Skin of body (tissue), 2 donors: ENCODE data around the gene EPHA4. TPM values are rescaled to one million over a fixed set of nuclear protein-coding genes. Genes with fewer than 3 reads are reported as not detected.

ENCODE experiments used
- DNase-seq: peaks from one replicate; lab custom pipeline; 2025; lab: John Stamatoyannopoulos, UW
- total RNA-seq: library from RNA; depleted of rRNA; stranded (reverse); fragments of >200 nt; gene quantifications from one replicate; pipeline ENCODE4 v1.2.3, GENCODE V29; 2014

Gene EPHA4
- total RNA-seq, 1 donor from 2014 or later = 51.2 TPM

DNA sequence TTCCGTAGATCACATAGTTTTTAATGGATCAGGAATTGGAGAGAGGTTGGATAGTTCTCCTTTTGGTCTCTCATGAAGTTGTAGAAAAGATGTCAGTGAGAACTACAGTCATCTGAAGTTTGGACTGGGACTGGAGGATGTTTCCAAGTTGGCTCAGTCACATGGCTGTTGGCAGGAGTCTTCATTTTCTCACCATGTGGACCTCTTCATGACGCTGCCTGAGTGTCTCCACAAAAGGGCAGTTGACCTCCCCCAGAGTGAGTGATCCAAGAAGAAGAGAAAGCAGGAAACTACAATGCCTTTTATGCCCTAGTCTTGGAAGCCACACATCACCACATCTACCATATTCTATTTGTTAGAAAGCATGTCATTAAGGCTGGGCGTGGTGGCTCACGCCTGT lies 171.7 kb downstream of the EPHA4 start:
- no peak for DNase-seq

DNA sequence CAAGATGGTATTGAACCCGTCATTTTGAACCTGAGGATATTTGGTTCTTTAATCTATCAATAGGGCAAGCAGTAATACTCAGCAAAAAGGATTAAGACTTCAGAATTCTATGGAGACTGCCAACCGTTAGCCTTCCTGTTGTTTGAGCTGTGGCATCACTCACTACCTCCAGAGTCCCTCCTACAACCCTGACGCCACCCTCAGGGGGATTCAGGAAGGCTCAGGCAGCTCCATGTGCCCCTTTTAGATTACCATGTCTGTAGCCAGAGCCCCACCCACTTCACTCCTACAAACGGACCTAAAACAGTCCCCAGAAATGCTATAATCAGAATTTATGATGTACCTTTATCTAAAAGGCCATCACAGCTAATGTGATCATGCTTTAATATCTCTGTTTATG lies 172.9 kb downstream of the EPHA4 start:
- DNase-seq = no peak

DNA sequence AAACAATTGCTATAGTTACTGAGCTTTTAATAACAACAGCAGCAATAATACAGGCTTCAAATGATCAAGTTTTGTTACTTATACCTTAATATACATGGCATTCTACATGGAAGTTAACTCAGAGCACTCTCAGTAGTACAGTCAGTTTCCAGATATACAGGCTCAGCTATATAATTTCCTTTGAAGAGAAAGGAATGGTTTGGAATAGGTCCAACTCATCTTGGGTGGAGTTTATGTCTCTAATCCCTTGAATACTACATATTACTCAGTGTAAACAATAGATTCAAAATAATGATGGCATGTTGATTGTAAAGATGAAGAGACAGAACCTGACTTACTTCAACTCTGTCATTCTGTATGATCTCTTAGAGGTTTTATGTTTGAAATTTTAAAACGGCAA lies 174.9 kb downstream of the EPHA4 start:
- no peak for DNase-seq

DNA sequence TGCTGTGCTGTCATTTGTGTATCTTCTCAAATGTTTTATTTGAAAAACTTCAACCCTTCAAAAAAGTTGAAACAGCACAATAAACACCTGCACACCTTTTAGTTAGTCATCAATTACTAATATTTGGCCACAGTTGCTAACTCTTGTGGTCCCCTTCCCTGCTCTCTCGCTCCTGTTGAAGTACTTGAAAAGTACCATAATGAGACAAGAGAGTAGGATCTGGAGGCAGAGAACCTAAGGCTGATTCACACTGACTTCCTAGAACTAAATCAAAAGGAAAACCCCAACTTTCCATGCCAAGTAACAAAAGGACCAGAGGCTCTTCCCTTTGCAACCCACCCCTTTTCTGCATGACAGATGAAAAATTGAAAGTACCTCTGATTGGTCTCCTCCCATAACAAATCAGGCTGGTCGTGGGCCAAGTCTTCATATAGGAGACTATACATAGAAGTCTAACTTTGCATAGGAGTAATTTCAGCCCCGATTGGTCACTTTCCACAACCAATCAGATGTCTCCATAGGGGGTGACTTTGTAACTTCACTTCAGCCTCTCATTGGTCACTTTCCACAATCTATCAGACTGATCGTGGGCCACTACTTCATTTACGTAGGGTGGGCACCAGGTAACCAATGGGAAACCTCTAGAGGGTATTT lies 179.7 kb downstream of the EPHA4 start:
- no peak for DNase-seq

- no peak for DNase-seq
Measured at GRCh38 chr2:221390878-221391277, 181.2 kb downstream of the EPHA4 start.

DNA sequence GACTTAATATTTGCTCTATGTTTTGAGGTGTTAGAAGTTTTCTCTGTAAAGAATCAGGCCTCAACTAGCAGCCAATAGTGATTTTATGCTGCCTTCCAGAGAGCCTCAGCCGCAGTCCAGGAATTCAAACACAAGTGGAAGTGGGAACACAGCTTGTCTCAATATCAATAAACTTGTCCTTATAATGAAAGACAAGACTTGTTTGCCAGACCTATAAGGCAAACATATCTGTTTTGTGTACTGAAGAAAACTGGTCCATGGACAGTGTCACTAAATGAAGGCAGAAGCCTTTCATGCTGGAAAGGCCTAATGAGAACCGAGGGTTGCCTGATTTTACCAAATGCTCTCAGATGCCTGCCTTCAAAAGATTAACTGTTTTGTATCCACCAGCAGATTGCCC lies 182.2 kb downstream of the EPHA4 start:
- DNase-seq = no peak

GRCh38 chr2:221389421-221389820 lies 182.7 kb downstream of the EPHA4 start:
- DNase-seq = no peak

- DNase-seq = no peak
Measured at GRCh38 chr2:221388891-221389290, 183.2 kb downstream of the EPHA4 start.

DNA sequence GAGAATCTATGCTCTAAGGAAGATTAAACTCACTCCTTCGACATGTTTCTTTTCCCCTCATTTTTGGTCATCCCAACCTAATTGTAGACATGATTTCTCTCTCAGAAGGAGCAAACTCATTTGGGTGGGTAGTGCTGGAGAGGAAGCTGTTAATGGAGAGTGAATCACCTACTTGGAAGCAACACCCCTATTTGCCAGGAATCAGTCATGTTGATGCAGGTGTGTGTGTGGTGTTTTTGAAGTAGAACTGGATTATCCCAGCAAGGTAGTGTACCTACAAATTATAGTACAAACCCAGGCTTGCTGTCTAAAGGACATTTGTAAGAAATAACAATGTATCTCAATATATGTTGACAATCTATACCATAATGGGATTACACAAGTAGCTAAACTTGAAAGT lies 186.4 kb downstream of the EPHA4 start:
- no peak for DNase-seq

GRCh38 chr2:221381928-221382488 lies 190.1 kb downstream of the EPHA4 start:
- DNase-seq = no peak

DNA sequence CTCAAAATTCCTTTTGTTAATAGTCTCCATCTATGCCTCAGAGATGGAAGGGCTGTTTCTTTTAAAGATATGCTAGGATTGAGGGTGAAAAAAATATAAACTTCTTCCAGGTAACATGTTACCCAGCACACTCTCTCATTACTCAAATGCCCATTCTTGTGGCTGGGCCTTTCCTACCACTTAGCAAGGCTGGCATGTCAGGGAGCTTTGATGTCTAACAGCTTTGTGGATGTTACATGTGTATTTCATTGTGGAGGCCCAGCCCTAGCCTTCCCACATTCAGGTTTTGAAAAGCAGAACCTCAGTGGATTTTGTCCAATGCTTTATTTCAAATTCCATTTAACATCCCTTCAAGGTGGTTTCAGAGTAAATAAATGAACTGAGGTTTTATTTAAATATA lies 191.4 kb downstream of the EPHA4 start:
- DNase-seq = no peak

DNA sequence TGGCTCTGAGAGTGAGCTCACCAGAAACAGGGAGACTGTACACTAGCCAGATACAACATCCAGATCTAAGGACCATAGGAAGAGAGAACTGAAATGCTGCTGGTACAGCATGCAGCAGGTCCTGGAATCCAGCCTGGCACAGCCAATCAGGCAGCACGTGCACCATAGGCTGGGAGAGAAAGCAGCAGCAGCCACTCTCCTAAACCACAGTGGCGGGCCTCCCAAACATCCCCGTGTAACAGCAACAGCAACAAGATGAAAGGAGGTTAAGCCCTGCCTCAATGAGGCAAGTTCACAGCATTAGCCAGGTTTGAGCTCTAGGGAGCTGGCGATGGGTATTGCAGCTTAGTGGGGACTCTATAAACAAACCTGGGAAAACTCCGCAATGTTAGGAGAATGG lies 192.0 kb downstream of the EPHA4 start:
- no peak for DNase-seq

- DNase-seq = no peak
Measured at GRCh38 chr2:221377597-221377996, 194.5 kb downstream of the EPHA4 start.

GRCh38 chr2:221377066-221377465 lies 195.0 kb downstream of the EPHA4 start:
- DNase-seq = no peak

DNA sequence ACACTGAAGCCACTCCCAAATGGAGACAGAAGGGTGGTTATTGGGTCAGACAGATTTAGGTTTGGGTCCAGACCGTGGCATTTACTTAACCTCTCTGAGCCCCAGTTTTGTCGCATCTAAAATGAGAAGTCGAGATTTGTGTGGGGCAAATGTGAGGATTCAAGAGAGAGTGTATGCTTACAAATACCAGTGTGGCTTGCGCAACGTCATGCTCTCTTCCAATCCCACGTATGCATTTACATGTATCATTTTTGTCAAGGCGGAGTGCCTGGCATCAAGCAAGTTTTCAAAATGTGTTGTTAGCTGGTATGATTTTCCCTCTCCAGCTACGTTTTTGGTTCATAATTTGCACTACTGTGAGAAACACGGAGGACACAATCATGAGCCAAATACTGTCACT lies 197.9 kb downstream of the EPHA4 start:
- no peak for DNase-seq

GRCh38 chr2:221372907-221373306 lies 199.2 kb downstream of the EPHA4 start:
- no peak for DNase-seq

DNA sequence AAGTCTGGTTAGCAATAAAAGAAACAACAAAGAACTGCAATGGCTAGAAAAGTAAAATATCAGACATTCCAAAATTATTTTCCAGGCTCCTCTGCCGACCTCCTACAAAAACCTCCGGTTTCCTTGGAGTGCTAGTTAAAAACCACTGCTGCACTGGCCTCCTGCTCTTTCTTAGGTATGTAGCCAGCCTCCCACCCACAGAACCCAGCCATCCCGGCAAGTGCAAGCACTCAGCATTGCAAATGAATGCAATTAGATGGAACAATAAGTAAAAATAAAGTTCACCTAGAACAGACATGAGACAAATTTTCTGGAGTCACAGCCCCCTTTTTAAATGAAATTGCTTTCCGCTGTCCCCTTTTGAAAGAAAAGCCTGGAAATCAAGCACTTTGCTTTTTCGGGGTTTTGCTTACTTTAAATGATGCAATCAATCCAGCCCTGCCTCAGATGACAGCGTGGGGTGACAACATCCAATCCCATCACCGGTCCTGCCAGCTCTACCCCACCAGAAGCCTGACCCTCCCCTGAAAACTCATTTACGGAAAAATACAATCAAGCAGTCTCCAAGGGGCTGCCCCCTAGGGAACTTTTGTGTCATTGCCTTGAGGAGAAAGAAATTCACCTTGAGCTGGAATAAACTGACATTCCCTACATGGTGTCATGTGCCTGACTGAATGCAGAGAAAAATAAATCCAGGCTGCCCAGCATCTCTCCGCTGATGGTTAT lies 199.8 kb downstream of the EPHA4 start:
- no peak for DNase-seq

DNA sequence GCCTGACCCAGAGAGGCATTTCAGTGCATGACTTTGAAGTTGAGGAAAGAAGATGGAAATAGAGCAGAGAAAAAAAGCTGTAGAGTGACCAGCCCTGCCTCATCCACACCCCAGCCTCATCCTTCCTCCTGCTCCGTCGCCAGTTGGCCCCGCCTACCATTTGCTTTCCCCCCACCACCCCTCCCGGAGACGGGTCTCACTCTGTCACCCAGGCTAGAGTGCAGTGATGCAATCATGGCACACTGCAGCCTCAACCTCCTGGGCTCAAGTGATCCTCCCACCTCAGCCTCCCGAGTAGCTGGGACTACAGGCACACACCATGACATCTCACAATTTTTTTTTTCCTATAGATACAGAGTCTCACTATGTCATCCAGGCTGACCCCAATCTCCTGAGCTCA lies 200.8 kb downstream of the EPHA4 start:
- DNase-seq = no peak

DNA sequence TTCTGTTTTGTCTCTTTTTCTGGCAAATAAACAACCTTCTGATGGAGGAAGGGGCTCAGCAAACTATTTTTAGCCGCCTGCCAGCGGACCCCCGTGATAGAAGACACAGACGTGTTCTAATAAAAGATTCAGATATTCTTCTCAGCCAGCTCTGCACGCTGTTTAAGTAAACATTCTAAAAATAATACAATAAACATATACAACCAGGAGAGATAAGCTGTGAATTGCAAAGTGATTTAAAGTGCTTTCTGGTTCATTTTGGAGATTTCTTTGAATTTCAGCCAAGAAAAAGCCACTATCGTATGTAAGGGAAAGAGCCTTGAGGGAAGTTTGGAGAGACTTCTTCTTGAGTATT lies 201.3 kb downstream of the EPHA4 start:
- DNase-seq = no peak

GRCh38 chr2:221370076-221370856 lies 201.8 kb downstream of the EPHA4 start:
- DNase-seq = no peak
